CD4-positive, alpha-beta T cell treated with Interleukin-17A for 1 hour (primary cell): ENCODE measurements around the gene THUMPD1.
"Not testable (repeated sequence)": the region's sequence is repeated elsewhere in the genome, so short reads cannot be mapped to it uniquely, and the experiment has no call there.

Source experiments
- DNase-seq: peaks from one replicate; pipeline ENCODE4 v3.0.0-alpha.2; 2020

The THUMPD1 gene, protein sequence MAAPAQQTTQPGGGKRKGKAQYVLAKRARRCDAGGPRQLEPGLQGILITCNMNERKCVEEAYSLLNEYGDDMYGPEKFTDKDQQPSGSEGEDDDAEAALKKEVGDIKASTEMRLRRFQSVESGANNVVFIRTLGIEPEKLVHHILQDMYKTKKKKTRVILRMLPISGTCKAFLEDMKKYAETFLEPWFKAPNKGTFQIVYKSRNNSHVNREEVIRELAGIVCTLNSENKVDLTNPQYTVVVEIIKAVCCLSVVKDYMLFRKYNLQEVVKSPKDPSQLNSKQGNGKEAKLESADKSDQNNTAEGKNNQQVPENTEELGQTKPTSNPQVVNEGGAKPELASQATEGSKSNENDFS

GRCh38 chr16:20741554-20742285, at the start of gene THUMPD1:
THUMPD1 (minus strand) TSS chr16:20741818; CDS start chr16:20741739, 79 bp downstream.
- peak; percentile 98 for DNase-seq

DNA sequence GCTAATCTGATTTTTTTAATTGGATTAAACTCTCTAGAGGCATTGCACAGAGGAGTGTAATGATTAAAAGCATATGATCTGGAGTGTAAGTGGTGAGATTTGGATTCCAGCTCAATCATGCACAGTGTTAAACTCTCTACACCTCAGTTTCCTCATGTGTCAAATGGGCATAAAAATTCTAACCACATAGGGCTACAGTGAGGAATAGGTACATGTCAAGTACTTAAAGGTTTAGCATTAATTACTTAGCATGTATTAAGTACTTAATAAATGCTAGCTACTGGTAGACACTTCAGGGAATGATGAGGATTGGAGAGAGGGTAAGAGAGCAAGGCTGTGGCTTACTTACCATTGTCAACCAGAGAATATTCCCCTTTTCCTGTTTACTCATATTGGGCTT, 47.5 kb upstream of the THUMPD1 start:
- no peak for DNase-seq

DNA sequence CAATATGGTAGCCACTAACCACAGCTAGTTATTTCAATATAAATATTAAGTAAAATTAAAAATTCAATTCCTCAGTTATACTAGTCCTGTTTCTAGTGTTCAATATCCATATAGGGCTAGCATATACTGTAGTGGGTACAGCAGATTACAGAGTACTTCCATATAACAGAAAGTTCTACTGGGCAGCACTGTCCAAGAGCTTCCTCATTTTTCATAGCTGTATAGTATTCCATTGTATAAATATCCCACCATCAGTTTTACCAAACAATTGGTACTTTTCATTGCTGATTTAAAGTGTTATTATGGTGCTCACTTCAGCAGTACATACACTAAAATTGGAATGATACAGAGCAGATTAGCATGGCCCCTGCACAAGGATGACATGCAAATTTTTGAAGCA, 42.6 kb upstream of the THUMPD1 start:
- DNase-seq = no peak

GRCh38 chr16:20782470-20782869, 40.9 kb upstream of the THUMPD1 start:
- DNase-seq = no peak

GRCh38 chr16:20781697-20782096, 40.1 kb upstream of the THUMPD1 start:
- DNase-seq = no peak

DNA sequence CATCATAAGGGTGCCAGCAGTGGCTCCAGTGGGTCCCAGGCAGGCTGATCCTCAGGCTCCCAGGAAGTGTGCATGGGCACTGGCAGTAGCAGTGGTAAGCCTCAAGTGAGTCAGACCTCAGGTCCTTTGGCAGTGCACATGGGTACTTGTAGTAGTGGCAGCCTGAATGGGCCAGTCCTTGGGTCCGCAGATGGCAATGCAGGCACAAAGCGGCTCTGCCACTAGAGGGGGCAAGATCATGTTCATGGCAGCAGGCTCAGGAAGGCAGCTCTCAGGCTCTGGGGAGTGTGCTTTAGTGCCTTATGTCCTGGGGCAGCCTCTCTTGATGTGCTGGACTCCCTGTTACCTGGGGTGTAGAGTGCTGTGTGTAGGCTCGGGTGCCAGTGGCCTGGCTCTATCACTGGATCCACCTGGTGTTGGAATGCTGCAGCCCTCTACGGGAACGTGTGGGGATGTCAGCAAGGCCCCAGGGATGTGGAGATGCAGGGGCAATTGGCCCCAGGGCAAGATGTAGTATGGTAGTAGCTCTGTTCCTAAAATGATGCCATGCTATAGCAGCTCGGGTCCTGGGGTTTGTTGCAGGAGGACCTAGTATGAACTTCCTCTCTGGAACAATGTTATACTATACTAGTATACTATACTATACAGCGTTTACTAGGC, 33.2 kb upstream of the THUMPD1 start:
- DNase-seq = peak; percentile 59

DNA sequence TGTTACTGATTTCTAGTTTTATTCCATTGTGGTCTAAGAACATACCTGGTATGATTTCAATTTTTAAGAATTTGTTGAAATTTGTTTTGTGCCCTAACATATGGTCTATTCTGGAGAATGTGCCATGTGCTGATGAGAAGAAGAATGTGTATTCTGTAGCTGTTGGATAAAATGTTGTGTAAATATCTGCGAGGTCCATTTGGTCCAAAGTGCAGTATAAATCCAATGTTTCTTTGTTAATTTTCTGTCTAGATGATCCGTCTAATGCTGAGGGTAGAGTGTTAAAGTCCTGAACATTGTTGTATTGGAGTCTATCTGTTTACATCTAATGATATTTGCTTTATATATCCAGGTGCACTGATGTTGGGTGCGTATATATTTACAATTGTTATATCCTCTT, 32.1 kb upstream of the THUMPD1 start:
- DNase-seq = no peak

DNA sequence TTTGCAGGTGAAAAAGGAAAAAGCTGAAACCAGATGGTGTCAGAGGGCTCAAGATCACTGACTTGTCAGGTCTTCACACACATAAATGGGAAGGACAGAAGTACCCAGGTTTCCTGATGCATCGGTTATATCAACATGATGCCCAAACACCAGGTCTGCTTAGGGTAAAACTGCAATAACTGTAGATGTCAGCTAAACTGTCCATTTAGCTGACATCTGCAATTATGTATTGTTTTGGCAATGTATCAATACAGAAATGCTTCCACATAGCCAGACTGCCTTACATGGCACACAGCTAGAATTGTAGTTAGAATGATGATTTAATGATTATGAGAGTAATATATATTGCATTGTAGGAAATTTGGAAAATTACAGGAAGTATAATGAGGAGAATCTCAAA, 27.2 kb upstream of the THUMPD1 start:
- no peak for DNase-seq

DNA sequence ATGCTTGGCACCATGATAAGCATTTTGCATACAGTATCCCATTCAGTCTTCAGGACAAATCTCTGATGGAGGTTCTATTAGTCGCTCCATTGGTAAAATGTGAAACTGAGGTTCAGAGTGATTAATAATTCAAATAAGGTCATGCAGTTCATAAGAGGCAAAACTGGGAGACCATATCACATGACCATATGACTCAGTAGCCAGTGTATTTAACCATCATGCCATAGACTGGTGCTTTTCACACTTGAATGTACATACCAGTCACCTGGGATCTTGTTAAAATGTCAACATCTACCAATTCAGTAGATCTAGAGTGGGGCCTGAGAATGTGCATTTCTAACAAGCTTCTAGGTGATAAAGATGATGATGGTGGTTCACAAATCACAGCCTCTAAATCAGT, 26.5 kb upstream of the THUMPD1 start:
- no peak for DNase-seq

DNA sequence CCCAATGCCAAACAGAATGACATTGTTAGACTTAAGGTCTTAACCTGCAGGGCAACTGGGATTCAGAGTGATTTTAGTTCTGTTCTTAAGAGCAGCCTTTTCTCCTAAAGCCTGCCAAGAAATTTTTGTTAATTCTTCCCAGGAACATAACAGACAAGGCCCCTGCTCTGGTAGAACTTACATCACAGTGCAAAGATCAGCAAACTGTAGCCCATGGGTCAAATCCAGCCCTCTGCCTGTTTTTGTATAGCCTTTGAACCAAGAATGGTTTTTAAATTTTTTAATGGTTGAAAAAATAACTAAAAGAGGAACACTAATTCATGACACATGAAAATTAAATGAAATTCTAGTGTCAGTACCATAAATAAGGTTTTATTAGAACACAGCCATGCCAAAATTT, 26.0 kb upstream of the THUMPD1 start:
- no peak for DNase-seq

DNA sequence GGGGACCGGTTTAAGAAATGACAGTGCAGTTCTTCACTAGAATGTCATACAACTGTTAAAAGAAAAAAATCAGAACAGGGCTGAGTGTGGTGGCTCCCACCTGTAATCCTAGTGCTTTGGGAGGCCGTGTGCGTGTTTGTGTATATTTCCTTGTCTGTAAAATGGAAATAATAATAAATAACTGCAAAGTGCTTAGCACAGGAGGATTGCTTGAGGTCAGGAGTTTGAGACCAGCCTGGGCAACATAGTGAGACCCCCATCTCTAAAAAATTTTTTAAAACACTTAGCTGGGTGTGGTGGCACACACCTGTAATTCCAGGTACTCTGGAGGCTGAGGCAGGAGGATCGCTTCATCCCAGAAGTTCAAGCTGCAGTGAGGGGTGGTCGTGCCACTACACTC, 24.7 kb upstream of the THUMPD1 start:
- DNase-seq = no peak

DNA sequence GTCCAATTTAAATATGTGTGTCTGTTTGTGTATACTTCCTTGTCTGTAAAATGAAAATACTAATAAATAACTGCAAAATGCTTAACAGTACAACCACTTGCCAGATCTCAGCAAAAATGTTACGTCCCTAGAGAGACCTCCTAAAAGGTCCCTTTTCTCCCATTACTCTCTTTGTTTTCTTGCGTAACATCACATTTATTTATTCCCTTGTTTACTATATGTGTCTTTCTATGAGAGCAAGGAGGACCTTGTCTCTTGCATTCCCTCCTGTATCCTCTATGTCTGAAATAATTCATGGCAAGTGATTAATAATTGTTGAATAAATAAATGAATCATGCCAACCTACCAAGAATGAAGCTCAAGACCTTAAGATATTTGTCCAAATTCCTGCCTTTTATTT, 24.1 kb upstream of the THUMPD1 start:
- DNase-seq = no peak

GRCh38 chr16:20764448-20764847, 22.8 kb upstream of the THUMPD1 start:
- DNase-seq = not testable (repeated sequence)

DNA sequence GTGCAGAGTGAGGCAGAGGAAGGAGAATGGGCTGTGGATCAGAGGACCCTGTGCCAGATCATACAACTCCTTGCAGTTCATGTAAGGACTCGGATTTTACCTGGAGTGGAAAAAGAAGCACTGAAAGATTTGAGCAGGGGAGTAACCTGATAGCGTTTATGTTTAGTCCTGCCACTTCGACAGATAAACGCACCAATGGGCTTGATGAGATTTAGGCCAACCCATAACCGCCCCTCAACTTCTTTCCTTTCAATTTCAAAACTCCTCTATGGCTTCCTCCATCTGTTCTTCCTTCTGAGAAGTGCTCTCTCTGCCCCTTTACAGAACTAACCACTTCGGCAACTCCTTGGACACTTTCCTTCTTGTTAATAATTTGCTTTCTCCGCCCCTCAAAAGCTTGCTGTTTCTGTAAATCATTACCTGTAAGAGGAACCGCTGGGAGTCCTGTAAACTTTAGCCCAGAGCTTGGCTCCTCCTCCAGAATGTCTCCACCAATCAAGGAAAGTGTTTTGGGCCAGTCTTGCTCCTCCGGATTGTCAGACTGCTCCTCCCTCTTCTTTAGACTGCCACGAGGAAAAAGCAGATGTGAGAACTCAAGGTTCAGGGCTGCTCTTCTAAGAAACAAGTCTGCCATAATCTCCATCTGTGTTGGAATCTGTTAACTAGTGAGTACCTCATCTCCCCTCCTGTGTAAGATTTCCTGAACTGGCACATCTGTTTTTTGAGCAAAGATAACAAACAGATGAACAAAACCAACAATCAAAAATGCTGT, 22.0 kb upstream of the THUMPD1 start, which contains the start of gene ACSM3:
Gene ACSM3, plus strand, starts transcription at position 554 of the 772 bp plus-strand sequence. CDS start 6,021 bp downstream, outside the sequence.
- DNase-seq = peak; percentile 88

DNA sequence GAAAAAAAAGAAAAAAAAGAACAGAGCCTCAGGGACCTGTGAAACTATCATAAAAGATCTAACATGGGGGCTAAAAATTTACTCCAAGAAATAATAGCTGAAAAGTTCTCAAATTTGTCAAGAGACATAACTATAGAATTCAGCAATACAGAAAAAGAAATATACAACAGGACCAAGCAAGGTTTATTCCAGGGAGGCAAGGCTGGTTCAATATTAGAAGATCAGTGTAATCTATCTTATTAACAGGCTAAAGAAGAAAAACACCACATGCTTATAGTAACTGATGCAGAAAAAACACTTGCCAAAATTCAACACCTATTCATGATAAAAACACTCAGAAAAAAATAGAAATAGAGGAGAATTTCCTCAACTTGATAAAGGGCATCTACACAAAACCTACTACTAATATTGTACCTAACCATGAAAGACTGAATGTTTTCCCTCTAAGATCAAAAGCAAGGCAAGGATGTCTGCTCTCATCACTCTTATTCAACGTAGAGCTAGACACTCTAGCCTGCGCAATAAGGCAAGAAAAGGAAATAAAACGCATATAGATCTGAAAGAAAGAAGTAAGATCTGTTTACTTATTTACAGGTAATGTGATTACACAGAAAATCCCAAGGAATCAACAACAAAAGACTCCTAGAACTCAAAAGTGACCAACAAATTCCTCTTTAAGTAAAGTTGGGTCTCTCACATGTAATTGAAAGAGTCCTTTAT, 20.9 kb upstream of the THUMPD1 start:
- no peak for DNase-seq

GRCh38 chr16:20761175-20761574, 19.6 kb upstream of the THUMPD1 start:
- DNase-seq = no peak

DNA sequence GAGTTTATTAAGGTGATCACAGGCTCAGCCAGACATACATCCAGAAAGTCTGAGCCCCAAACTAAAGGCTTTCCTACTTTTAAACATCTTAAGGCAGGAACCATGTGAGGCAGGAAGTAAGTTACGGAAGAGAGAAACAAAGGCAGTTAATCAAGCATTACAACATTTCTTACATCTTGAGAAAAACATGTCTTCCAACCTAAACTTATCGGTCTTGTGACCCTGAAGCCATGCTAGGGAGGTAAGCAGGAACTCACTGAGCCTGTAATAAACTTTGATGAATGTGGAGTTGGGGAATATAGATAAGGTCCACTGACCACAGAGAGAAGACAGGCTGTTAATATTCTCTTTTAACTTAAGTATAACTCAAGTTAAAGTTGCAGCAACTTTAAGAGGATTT, 18.7 kb upstream of the THUMPD1 start:
- DNase-seq = no peak

- DNase-seq = not testable (repeated sequence)
Observed at GRCh38 chr16:20755799-20756198, 14.2 kb upstream of the THUMPD1 start.

- no peak for DNase-seq
Observed at GRCh38 chr16:20755238-20755637, 13.6 kb upstream of the THUMPD1 start.

GRCh38 chr16:20753727-20754126, 12.1 kb upstream of the THUMPD1 start:
- DNase-seq = no peak

- DNase-seq = no peak
Observed at GRCh38 chr16:20750558-20750957, 8.9 kb upstream of the THUMPD1 start.

DNA sequence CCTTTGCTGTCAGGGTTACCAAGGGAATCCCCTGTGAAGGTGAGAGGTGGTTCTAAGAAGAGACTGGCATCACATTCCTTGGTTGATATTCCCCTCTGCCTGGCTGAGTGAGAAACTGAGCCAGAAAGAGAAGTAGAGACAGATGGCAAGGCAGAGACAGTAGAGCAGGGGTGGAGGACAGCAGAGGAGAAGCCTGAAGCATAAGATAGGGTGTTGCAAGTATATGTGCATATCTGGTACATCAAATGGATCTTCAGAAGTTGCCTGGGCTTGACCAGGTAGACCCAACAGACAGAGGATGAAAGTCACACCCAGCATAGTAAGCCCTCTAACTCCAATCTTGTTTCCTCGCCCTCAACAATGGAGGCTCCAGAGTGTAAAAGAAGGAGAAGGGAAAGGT, 7.9 kb upstream of the THUMPD1 start:
- DNase-seq = no peak
